ENCODE data around the gene EPB41L3. TPM values are rescaled to one million over a fixed set of nuclear protein-coding genes. Genes with fewer than 3 reads are reported as not detected.

The EPB41L3 gene
- polyA plus RNA-seq, 6 donors from 2014 or later = 0.17 to 0.45 (median 0.21) TPM; not detected in 3

DNA sequence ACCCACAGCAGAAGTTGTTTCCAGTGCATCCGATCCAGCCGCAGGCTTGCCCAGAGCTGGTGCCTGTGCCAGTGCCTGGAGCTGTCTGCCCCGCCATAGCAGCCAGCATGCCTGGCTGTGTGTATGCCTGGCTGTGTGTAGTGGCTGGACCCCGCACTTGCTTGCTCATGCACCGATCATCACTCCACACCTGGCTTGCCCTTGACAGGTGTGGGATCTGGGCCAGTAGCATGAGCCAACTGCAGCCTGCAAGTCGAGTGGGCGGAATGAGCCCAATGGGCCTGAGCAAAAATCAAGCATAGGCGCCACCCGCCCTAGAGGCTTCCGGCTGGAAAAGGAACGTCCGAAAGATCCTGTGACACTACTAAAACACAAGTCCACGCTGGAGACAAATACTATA lies 74.5 kb downstream of the EPB41L3 start:
- Mint-ChIP-seq H3K27ac (no peak overlapping the region), H3K4me1 (no peaks in the 10 kb centered on the region), H3K9me3 (peaks cover 0 to 4% (median 0%) of the 10 kb centered on the region in 7 donors), H3K4me3 (no peak overlapping the region), H3K27me3 (peaks cover 5 to 17% (median 9%) of the 10 kb centered on the region in 3 donors), H3K36me3 (no peaks in the 10 kb centered on the region)
- DNase-seq (no peak), ATAC-seq (ENCODE audit: low read depth in 2 of 2) (no peak)

DNA sequence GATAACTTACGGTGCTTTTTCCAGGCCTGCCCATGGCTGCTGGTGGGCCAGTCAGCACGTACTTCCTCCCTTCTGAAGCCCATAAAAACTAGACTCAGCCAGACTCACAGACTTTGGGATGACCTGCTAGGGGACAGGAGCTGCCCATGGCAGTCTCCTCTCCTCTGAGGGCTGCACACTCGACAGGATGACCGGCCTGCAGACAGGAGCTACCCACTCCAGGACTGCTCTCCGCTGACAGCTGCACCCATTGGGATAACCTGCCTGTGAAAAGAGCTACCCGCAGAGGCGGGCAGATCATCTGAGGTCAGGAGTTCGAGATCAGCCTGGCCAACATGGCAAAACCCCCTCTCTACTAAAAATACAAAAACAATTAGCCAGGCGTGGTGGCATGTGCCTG lies 75.4 kb downstream of the EPB41L3 start:
- Mint-ChIP-seq H3K27ac (no peak overlapping the region), H3K9me3 (peaks cover 0 to 2% (median 0%) of the 10 kb centered on the region in 7 donors), H3K27me3 (peaks cover 9 to 17% (median 10%) of the 10 kb centered on the region in 3 donors), H3K36me3 (no peaks in the 10 kb centered on the region), H3K4me1 (no peaks in the 10 kb centered on the region), H3K4me3 (no peak overlapping the region)
- DNase-seq = no peak
- ATAC-seq (ENCODE audit: low read depth in 2 of 2) = no peak

DNA sequence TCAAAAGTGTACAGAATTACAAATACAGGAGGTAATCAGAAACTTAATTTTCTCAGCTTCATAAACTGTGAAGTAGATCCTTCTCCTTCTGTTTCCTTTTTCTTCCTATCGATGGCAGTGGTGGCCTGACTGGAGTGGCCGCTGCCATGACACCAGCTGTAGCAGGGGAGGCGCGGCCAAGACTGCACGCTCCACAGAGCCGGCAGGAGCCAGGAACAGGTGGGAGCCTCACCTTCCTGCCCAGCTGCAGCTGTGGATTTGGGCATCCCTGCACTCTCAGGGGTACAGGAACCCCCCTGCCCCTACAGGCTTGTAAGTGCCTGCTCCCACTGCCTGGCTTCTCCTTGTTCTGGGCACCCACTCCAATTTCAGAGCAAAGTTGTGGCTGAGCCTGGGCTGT lies 76.1 kb downstream of the EPB41L3 start:
- ATAC-seq (ENCODE audit: low read depth in 2 of 2) = no peak
- DNase-seq = no peak
- Mint-ChIP-seq H3K27ac (no peak overlapping the region), H3K27me3 (peaks cover 13 to 25% (median 17%) of the 10 kb centered on the region in 3 donors), H3K9me3 (no peaks in the 10 kb centered on the region), H3K4me1 (no peaks in the 10 kb centered on the region), H3K4me3 (peak overlapping the region in 1 of 8 donors; percentile 64), H3K36me3 (no peaks in the 10 kb centered on the region)

DNA sequence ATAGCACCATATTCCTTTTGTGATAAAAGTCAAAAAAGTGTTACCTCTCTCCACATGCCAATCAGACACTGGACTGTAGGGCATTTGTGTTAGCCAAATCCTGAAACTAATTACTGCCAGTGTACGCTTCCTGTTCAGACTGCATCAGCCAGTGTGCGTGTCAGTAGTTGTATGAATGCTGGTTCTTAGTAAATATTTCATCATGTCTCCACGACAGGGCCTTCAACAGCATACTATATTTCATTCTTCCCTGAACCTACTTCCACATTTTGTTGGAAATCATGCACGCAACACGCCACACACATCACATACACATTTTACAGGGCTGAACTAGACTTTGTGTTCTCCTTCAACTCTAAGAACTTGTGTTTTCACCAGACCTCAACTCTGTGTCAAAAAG lies 77.5 kb downstream of the EPB41L3 start:
- peaks cover 14 to 26% (median 19%) of the 10 kb centered on the region in 3 donors for H3K27me3 Mint-ChIP-seq
- no peaks in the 10 kb centered on the region for H3K36me3 Mint-ChIP-seq
- no peak overlapping the region for H3K4me3 Mint-ChIP-seq
- no peaks in the 10 kb centered on the region for H3K4me1 Mint-ChIP-seq
- no peaks in the 10 kb centered on the region for H3K9me3 Mint-ChIP-seq
- DNase-seq (no peak), ATAC-seq (ENCODE audit: low read depth in 2 of 2) (no peak)
- H3K27ac Mint-ChIP-seq = no peak overlapping the region

DNA sequence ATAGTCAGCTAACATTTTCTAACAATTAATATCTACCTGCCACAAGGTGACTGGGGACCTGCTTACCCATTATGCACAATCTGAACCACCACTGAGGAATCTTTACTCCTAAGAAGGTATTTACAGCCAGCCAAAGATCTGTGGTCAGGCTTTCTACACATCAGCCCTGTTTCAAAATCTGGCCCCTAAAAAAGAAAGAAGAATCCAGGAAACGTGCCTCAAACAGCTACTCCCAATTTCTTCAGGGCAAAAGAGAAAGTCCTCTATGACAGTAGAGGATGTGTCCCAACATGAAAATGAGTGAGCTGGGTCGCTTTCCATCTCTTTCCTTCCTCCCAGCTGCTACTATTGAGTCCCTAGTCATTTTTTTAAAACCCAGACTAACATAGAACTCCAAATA lies 79.5 kb downstream of the EPB41L3 start:
- Mint-ChIP-seq H3K9me3 (no peaks in the 10 kb centered on the region), H3K36me3 (no peaks in the 10 kb centered on the region), H3K27me3 (peaks cover 11 to 26% (median 19%) of the 10 kb centered on the region in 3 donors), H3K27ac (no peak overlapping the region), H3K4me3 (no peak overlapping the region), H3K4me1 (no peaks in the 10 kb centered on the region)
- DNase-seq (no peak), ATAC-seq (ENCODE audit: low read depth in 2 of 2) (no peak)

DNA sequence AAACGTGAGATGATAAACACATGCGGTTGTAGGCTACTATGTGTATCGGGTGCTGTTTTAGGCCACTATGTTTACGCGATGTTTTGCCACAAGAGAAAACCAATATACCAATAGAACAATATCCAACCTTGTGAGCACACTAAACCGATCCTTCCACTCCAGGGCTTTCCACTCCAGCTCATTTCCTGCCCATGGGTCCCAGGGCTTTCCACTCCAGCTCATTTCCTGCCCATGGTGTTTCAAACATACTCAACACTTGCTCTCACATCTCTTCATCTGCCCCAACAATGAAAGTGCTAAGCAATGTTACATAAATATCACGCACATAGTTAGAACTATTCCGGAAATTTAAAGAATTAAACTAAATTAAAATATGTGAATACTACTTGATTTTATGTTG lies 80.0 kb downstream of the EPB41L3 start:
- Mint-ChIP-seq H3K4me3 (no peak overlapping the region), H3K36me3 (no peaks in the 10 kb centered on the region), H3K9me3 (no peaks in the 10 kb centered on the region), H3K27ac (no peak overlapping the region), H3K27me3 (peaks cover 11 to 26% (median 19%) of the 10 kb centered on the region in 3 donors), H3K4me1 (no peaks in the 10 kb centered on the region)
- ATAC-seq (ENCODE audit: low read depth in 2 of 2) = no peak
- DNase-seq = no peak

DNA sequence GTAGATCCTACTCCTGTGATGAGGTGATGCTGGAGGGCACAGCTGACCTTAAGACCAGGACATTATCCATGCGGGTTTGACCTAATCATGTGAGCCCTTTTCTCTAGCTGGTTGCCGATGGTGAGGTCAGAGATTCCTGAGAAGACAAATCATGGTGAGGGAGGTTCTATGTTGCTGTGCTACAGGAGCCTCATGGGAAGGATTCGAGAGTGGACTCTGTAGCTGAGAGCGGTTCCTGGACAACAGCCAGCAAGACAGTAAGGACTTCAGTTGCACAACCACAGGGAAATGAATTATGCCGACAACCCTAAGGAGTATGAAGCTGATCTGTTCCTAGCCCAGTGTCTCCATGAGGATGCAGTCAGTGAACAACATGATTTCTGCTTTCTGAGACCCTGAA lies 80.4 kb downstream of the EPB41L3 start:
- Mint-ChIP-seq H3K27ac (peak overlapping the region in 1 of 6 donors; percentile 27), H3K4me3 (no peak overlapping the region), H3K27me3 (peaks cover 11 to 26% (median 19%) of the 10 kb centered on the region in 3 donors), H3K36me3 (no peaks in the 10 kb centered on the region), H3K9me3 (no peaks in the 10 kb centered on the region), H3K4me1 (no peaks in the 10 kb centered on the region)
- ATAC-seq (ENCODE audit: low read depth in 2 of 2) (no peak), DNase-seq (no peak)

DNA sequence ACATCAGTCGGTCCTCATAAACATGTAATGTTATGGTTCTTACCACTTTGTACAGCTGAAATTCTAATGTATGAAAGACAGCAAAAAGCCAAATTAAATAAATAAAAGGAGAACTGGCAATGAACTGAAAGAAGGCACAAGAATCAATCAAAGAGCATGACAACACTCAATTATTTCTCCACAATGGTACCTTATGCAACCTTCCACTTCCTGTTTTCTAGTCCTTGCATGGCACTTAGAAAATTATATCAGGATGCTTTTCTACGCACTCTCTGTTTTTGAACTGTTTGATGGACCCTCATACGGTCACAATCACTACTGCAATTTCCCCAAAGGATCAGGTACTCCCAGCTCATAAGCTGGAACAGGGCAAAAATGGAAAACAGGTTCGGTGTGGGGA lies 81.6 kb downstream of the EPB41L3 start:
- H3K4me1 Mint-ChIP-seq = peaks cover 0 to 7% (median 1%) of the 10 kb centered on the region in 3 donors
- H3K4me3 Mint-ChIP-seq = no peak overlapping the region
- no peaks in the 10 kb centered on the region for H3K9me3 Mint-ChIP-seq
- H3K27me3 Mint-ChIP-seq = peaks cover 11 to 25% (median 19%) of the 10 kb centered on the region in 3 donors
- ATAC-seq (ENCODE audit: low read depth in 2 of 2) = no peak
- no peak overlapping the region for H3K27ac Mint-ChIP-seq
- no peaks in the 10 kb centered on the region for H3K36me3 Mint-ChIP-seq
- no peak for DNase-seq

DNA sequence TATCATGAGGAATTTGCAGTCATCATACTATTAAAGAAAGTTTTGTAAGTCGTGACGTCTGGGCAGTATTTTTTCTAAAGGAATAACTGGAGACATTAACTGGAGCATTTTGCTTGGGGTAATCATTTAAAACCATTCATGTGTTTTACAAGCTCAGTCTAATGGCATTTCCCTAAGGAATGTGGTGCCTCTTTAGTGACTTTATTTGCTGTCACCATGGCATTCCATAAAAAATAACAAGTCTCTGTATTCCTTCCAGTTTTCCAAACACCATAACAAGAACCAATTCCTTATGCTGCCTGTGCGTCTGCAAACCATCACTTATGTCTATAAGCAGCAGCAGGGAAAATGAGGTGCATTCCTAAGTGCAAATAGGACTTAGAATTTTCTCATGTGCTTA lies 82.8 kb downstream of the EPB41L3 start:
- no peak for DNase-seq
- Mint-ChIP-seq H3K4me1 (peaks cover 0 to 15% (median 3%) of the 10 kb centered on the region in 3 donors), H3K4me3 (no peak overlapping the region), H3K27ac (no peak overlapping the region), H3K27me3 (peaks cover 6 to 19% (median 14%) of the 10 kb centered on the region in 3 donors), H3K36me3 (no peaks in the 10 kb centered on the region), H3K9me3 (no peaks in the 10 kb centered on the region)
- ATAC-seq (ENCODE audit: low read depth in 2 of 2) = no peak

DNA sequence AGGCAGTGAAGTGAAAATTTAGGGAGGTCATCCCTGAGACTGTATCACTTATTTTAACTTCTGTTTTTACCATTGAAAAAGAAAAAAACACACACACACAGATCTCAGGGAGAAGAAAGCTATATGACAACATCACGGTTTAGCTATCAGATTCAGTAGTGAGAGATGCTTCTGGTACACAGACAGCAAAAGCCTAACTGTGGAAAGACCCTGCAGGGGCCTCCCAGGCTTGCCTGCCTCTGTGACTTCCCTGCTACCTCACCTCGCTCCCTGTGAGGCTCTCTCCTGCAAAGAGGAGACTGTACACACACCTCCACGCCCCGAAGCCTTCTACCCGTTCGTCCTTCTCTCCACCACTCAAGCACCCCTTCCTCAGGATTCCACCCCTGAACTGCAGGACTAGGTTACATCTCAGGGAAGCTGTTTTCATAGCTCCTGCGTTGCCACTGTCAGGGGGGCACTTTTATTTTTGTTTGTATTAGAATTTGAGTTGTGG lies 86.3 kb downstream of the EPB41L3 start:
- ATAC-seq (ENCODE audit: low read depth in 2 of 2) (no peak), DNase-seq (no peak)
- H3K4me3 Mint-ChIP-seq = peak overlapping the region in 7 of 8 donors; percentile 44 to 87 (median 70)
- no peaks in the 10 kb centered on the region for H3K9me3 Mint-ChIP-seq
- H3K27me3 Mint-ChIP-seq = peaks cover 0 to 6% (median under 1%) of the 10 kb centered on the region in 3 donors
- H3K27ac Mint-ChIP-seq = peak overlapping the region in 3 of 6 donors; percentile 3 to 40 (median 31)
- no peaks in the 10 kb centered on the region for H3K36me3 Mint-ChIP-seq
- peaks cover 3 to 19% (median 6%) of the 10 kb centered on the region in 3 donors for H3K4me1 Mint-ChIP-seq

DNA sequence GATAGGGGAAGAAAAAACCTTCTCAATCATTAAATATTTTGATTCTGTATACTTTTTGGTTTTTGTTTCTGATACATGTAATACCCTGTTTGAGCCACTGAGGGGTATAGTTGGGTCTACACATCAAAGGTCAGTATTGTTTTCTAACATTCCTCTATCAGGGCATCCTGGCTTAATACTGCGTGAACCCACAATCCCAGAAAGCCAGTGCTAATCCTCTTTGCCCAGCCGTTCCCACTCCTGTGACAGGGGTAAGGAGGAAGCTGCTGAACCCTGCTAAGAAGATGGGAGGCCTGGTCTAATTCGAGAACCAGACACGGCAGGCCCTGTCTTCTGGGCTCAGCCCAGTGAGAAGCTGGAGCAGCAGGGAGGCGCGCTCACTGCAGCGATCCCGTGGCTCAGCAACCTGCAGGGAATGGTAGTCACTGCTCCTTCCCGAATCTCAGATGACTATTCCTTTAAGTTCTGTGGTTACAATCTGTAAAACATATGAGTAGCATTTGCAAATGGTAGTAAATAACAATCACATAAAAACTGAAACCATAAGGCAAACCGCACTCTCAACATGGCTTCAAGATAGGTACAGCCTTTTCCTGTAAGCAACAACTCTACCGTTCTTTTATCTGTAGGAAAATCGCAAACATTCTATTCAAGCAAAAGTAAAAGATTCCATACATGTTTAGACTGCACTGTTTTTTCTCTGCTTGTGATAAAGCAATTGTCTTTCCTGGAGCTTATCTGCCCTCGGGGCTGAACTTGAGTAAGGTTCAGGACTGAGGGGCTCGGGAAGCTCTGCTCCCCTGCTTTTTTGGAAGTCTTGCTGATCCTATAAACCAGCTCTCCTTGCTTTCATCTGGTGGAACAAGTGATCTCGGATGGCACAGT lies 87.0 kb downstream of the EPB41L3 start:
- ATAC-seq (ENCODE audit: low read depth in 2 of 2) (peak; percentile 59 to 62), DNase-seq (peak; percentile 15)
- peaks cover 0 to 6% (median 0%) of the 10 kb centered on the region in 3 donors for H3K27me3 Mint-ChIP-seq
- no peaks in the 10 kb centered on the region for H3K9me3 Mint-ChIP-seq
- peak overlapping the region in 7 of 8 donors; percentile 44 to 87 (median 70) for H3K4me3 Mint-ChIP-seq
- peaks cover 3 to 19% (median 6%) of the 10 kb centered on the region in 3 donors for H3K4me1 Mint-ChIP-seq
- no peaks in the 10 kb centered on the region for H3K36me3 Mint-ChIP-seq
- peak overlapping the region in 2 of 6 donors; percentile 3 to 13 for H3K27ac Mint-ChIP-seq

DNA sequence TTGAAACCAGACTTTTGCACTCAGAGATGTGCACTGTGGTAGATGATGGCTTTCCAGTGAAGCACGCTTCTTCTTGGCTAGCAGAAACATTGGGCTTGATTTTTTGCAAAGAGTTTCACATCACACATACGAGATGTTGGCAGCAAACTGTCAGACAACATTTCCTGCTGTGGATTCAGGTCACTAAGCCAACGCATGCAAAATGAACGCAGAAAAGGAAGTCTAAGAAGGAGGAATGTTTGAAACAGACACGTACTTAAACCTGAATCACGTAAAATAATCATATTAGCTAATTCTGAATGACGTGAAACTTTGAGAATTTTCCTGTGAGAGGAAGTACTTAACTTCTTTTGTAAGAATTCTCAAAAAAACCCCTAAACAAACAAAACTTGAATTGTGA lies 88.1 kb downstream of the EPB41L3 start:
- Mint-ChIP-seq H3K36me3 (no peaks in the 10 kb centered on the region), H3K27ac (peak overlapping the region in 1 of 6 donors; percentile 85), H3K4me3 (no peak overlapping the region), H3K27me3 (peaks cover 0 to 6% (median 0%) of the 10 kb centered on the region in 3 donors), H3K4me1 (peaks cover 3 to 19% (median 6%) of the 10 kb centered on the region in 3 donors), H3K9me3 (no peaks in the 10 kb centered on the region)
- DNase-seq = no peak
- ATAC-seq (ENCODE audit: low read depth in 2 of 2) = peak; percentile 23 to 38

DNA sequence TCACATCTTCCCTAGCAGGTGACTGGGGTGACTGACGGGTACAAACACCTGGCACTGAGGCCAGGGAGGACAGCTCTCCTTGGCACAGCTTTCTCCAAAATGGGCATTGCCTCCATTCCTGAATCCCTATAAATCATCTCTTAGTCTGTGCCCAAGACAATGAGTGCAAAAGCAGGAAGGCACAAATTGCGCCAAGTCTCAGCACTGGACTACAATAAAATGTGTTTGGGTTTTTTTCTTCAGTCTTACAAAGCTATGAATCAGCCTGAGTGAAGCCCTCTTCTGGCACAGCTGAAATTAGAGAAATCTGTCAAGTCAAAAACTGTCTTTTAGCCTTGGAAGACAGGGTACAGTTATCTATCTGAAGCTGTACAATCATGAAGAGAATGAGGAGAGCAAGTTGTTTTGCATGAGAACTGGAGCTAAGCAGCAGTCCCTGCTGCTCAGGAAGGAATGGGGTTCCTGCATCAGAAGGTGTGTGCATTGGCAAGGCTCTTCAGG lies 90.8 kb downstream of the EPB41L3 start:
- Mint-ChIP-seq H3K27ac (no peak overlapping the region), H3K4me3 (no peak overlapping the region), H3K4me1 (peaks cover 3 to 19% (median 9%) of the 10 kb centered on the region in 3 donors), H3K36me3 (no peaks in the 10 kb centered on the region), H3K27me3 (peaks cover 0 to 6% (median 0%) of the 10 kb centered on the region in 3 donors), H3K9me3 (no peaks in the 10 kb centered on the region)
- DNase-seq (no peak), ATAC-seq (ENCODE audit: low read depth in 2 of 2) (no peak)

DNA sequence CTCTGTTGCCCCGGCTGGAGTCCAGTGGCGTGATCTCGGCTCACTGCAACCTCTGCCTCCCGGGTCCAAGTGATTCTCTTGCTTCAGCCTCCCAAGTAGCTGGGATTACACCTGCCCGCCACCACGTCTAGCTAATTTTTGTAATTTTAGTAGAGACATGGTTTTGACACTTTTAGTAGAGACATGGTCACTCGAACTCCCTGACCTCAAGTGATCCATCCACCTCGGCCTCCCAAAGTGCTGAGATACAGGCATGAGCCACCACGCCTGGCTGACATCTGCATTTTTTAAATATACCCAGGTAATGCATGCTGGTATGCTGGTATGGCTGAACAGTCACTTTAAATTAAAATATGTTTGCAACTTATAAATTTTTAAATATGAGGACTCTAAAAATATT lies 91.9 kb downstream of the EPB41L3 start:
- ATAC-seq (ENCODE audit: low read depth in 2 of 2) (no peak), DNase-seq (no peak)
- peaks cover 0 to 6% (median 0%) of the 10 kb centered on the region in 3 donors for H3K27me3 Mint-ChIP-seq
- H3K9me3 Mint-ChIP-seq = no peaks in the 10 kb centered on the region
- H3K4me3 Mint-ChIP-seq = no peak overlapping the region
- H3K36me3 Mint-ChIP-seq = no peaks in the 10 kb centered on the region
- H3K27ac Mint-ChIP-seq = no peak overlapping the region
- peaks cover 3 to 9% (median 6%) of the 10 kb centered on the region in 3 donors for H3K4me1 Mint-ChIP-seq

All from naive B cell (primary cell).